Measurements from ENCODE around the gene OLFML3. TPM values are rescaled to one million over a fixed set of nuclear protein-coding genes. Genes with fewer than 3 reads are reported as not detected.

OLFML3 gene
- total and polyA plus RNA-seq, 2 of the 13 experiments (the other 11 are each of a cell fraction or from before 2014, with no cell fraction given): 2.0 to 5.1 TPM

DNA sequence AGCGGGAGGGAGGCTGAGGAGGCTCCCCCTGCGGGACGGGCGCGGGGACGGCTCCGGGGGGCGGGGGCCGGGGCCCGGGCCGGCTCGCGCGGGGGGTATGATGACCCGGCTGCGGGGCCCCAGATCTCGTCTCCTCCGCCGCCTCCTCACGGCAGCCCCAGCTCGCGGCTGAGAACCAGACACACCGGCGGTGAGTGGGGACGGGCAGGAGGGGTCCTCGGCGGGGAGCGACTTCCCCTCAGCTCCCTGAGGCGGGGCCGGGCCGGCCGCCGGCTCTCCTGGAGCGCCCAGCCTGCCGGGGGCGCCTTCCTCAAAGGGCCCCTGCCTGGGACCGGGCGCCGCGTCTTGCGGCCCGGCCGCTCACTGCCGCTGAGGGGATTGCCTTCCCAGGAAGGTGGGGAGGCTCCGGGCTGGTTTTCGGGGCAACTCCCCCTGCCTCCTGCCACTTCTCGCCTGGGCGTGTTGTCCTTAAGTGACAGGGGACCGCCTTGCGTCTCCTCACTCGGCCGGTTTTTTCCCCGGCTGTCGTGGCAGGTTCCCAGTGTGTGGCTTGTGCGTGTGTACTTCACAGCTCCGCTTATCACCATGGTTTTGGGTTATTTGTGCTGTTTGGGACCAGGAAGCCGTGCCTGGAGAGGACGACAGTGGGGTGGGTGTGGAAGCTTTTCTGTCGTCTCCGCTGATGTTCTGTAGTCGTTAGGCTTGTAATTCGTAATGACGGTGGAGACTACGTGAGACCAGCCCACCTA is 49.4 kb upstream of the OLFML3 start (continued):
- TF ChIP-seq, protein P1, sequence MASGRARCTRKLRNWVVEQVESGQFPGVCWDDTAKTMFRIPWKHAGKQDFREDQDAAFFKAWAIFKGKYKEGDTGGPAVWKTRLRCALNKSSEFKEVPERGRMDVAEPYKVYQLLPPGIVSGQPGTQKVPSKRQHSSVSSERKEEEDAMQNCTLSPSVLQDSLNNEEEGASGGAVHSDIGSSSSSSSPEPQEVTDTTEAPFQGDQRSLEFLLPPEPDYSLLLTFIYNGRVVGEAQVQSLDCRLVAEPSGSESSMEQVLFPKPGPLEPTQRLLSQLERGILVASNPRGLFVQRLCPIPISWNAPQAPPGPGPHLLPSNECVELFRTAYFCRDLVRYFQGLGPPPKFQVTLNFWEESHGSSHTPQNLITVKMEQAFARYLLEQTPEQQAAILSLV (CRISPR knock-in tag; IDR thresholded peaks at IDR 0.05; ENCODE audit: borderline replicate concordance): no peak
- 0 out of 2 replicates have a peak, but pooled peaks have one; percentile 22 for TF ChIP-seq GATAD1 (CRISPR knock-in tag; IDR thresholded peaks at IDR 0.05)
- no peak for TF ChIP-seq JUN (CRISPR knock-in tag; IDR thresholded peaks at IDR 0.05)
- TF ChIP-seq ZNF274 (CRISPR knock-in tag; IDR thresholded peaks at IDR 0.05): 0 out of 2 replicates have a peak, but pooled peaks have one; percentile 7
- no peak for TF ChIP-seq ZBTB7B (CRISPR knock-in tag; IDR thresholded peaks at IDR 0.05)
- no peak for TF ChIP-seq RBAK (CRISPR knock-in tag; IDR thresholded peaks at IDR 0.05)
- no peak for TF ChIP-seq ZNF260 (CRISPR knock-in tag; IDR thresholded peaks at IDR 0.05; ENCODE audit: borderline replicate concordance, low read depth)
- TF ChIP-seq FOXA3 (CRISPR knock-in tag; IDR thresholded peaks at IDR 0.05): no peak
- TF ChIP-seq, protein P2, sequence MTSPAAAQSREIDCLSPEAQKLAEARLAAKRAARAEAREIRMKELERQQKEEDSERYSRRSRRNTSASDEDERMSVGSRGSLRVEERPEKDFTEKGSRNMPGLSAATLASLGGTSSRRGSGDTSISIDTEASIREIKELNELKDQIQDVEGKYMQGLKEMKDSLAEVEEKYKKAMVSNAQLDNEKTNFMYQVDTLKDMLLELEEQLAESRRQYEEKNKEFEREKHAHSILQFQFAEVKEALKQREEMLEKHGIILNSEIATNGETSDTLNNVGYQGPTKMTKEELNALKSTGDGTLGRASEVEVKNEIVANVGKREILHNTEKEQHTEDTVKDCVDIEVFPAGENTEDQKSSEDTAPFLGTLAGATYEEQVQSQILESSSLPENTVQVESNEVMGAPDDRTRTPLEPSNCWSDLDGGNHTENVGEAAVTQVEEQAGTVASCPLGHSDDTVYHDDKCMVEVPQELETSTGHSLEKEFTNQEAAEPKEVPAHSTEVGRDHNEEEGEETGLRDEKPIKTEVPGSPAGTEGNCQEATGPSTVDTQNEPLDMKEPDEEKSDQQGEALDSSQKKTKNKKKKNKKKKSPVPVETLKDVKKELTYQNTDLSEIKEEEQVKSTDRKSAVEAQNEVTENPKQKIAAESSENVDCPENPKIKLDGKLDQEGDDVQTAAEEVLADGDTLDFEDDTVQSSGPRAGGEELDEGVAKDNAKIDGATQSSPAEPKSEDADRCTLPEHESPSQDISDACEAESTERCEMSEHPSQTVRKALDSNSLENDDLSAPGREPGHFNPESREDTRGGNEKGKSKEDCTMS (CRISPR knock-in tag; conservative IDR thresholded peaks at IDR 0.05): no peak
- 0 out of 2 replicates have a peak, but pooled peaks have one; percentile 24 for TF ChIP-seq ZBTB20 (CRISPR knock-in tag; IDR thresholded peaks at IDR 0.05; ENCODE audit: borderline replicate concordance, low read depth)
- no peak for TF ChIP-seq SOX6 (IDR thresholded peaks at IDR 0.05)
- no peak for TF ChIP-seq SOX6 (CRISPR knock-in tag; IDR thresholded peaks at IDR 0.05)
- TF ChIP-seq, protein P3, sequence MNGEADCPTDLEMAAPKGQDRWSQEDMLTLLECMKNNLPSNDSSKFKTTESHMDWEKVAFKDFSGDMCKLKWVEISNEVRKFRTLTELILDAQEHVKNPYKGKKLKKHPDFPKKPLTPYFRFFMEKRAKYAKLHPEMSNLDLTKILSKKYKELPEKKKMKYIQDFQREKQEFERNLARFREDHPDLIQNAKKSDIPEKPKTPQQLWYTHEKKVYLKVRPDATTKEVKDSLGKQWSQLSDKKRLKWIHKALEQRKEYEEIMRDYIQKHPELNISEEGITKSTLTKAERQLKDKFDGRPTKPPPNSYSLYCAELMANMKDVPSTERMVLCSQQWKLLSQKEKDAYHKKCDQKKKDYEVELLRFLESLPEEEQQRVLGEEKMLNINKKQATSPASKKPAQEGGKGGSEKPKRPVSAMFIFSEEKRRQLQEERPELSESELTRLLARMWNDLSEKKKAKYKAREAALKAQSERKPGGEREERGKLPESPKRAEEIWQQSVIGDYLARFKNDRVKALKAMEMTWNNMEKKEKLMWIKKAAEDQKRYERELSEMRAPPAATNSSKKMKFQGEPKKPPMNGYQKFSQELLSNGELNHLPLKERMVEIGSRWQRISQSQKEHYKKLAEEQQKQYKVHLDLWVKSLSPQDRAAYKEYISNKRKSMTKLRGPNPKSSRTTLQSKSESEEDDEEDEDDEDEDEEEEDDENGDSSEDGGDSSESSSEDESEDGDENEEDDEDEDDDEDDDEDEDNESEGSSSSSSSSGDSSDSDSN (CRISPR knock-in tag; IDR thresholded peaks at IDR 0.05): peak; percentile 56; the same call in 1 of the 2 replicates
- peak; percentile 26 for TF ChIP-seq STAG1 (CRISPR knock-in tag; IDR thresholded peaks at IDR 0.05)
- TF ChIP-seq, protein P4, sequence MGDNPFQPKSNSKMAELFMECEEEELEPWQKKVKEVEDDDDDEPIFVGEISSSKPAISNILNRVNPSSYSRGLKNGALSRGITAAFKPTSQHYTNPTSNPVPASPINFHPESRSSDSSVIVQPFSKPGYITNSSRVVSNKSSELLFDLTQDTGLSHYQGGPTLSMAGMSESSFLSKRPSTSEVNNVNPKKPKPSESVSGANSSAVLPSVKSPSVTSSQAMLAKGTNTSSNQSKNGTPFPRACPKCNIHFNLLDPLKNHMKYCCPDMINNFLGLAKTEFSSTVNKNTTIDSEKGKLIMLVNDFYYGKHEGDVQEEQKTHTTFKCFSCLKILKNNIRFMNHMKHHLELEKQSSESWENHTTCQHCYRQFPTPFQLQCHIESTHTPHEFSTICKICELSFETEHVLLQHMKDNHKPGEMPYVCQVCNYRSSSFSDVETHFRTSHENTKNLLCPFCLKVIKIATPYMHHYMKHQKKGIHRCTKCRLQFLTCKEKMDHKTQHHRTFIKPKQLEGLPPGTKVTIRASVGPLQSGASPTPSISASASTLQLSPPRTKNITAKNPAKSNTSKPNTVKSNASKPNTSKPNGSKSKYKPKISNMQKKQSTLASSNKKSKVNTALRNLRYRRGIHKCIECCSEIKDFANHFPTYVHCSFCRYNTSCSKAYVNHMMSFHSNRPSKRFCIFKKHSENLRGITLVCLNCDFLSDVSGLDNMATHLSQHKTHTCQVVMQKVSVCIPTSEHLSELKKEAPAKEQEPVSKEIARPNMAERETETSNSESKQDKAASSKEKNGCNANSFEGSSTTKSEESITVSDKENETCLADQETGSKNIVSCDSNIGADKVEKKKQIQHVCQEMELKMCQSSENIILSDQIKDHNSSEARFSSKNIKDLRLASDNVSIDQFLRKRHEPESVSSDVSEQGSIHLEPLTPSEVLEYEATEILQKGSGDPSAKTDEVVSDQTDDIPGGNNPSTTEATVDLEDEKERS (CRISPR knock-in tag; IDR thresholded peaks at IDR 0.05): no peak
- 0 out of 2 replicates have a peak, but pooled peaks have one; percentile 58 for TF ChIP-seq ZNF253 (CRISPR knock-in tag; IDR thresholded peaks at IDR 0.05; ENCODE audit: borderline replicate concordance)
- no peak for TF ChIP-seq ZFP36 (IDR thresholded peaks at IDR 0.05; ENCODE audit: borderline replicate concordance, low read depth, low read length, partially characterized antibody)
- TF ChIP-seq, protein P5, sequence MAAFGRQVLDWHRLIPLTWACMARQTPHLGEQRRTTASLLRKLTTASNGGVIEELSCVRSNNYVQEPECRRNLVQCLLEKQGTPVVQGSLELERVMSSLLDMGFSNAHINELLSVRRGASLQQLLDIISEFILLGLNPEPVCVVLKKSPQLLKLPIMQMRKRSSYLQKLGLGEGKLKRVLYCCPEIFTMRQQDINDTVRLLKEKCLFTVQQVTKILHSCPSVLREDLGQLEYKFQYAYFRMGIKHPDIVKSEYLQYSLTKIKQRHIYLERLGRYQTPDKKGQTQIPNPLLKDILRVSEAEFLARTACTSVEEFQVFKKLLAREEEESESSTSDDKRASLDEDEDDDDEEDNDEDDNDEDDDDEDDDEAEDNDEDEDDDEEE (CRISPR knock-in tag; IDR thresholded peaks at IDR 0.05): peak; percentile 79; the same call in 1 of the 2 replicates
- 0 out of 2 replicates have a peak, but pooled peaks have one; percentile 26 for TF ChIP-seq ATF7-NPFF (CRISPR knock-in tag; IDR thresholded peaks at IDR 0.05; ENCODE audit: low read depth)

All from HepG2 (cell line).